H9 (cell line): ENCODE results near the gene VRK2. TPM values are rescaled to one million over a fixed set of nuclear protein-coding genes. Genes with fewer than 3 reads are reported as not detected.

Source experiments
- DNase-seq: peaks from one replicate; pipeline ENCODE4 v3.0.0-alpha.2; 2017
- H2AFZ ChIP-seq: one replicate; pipeline ENCODE4 v1.6.1; 2013; ENCODE audit warnings: mild to moderate bottlenecking, low read length, control low read depth, moderate library complexity
- H2AK5ac ChIP-seq: 2 replicates; pipeline ENCODE4 v1.6.1; 2013; ENCODE audit warnings: low read length, control low read depth, mixed read lengths; ENCODE audit not compliant: insufficient read length
- H2BK120ac ChIP-seq: one replicate; pipeline ENCODE4 v1.6.1; 2013; ENCODE audit warnings: low read depth, mild to moderate bottlenecking, low read length, control low read depth, inconsistent platforms; ENCODE audit not compliant: poor library complexity, severe bottlenecking
- H2BK12ac ChIP-seq: 2 replicates; pipeline ENCODE4 v1.6.1; 2013; ENCODE audit warnings: low read length, control low read depth, mixed read lengths, low read depth; ENCODE audit not compliant: insufficient read length
- H2BK15ac ChIP-seq: 2 replicates; pipeline ENCODE4 v1.6.1; 2013; ENCODE audit warnings: low read depth, low read length, control low read depth
- H2BK20ac ChIP-seq: one replicate; pipeline ENCODE4 v1.6.1; 2013; ENCODE audit warnings: low read depth, mild to moderate bottlenecking, low read length, control low read depth, inconsistent platforms; ENCODE audit not compliant: poor library complexity, severe bottlenecking
- H2BK5ac ChIP-seq: 2 replicates; pipeline ENCODE4 v1.6.1; 2013; ENCODE audit warnings: low read length, control low read depth, mixed read lengths; ENCODE audit not compliant: insufficient read length
- H3K14ac ChIP-seq: 2 replicates; pipeline ENCODE4 v1.6.1; 2013; ENCODE audit warnings: low read length, control low read depth; ENCODE audit not compliant: insufficient read depth
- H3K18ac ChIP-seq: 2 replicates; pipeline ENCODE4 v1.6.1; 2013; ENCODE audit warnings: low read depth, mild to moderate bottlenecking, mixed read lengths, low read length, control low read depth; ENCODE audit not compliant: insufficient read length
- H3K23ac ChIP-seq: 2 replicates; pipeline ENCODE4 v1.6.1; 2013; ENCODE audit warnings: low read length, control low read depth, mixed read lengths, low read depth; ENCODE audit not compliant: insufficient read length
- H3K23me2 ChIP-seq: 2 replicates; pipeline ENCODE4 v1.6.1; 2013; ENCODE audit warnings: low read depth, mild to moderate bottlenecking, mixed read lengths, low read length, control low read depth; ENCODE audit not compliant: insufficient read length, poor library complexity, severe bottlenecking
- H3K27ac ChIP-seq: 2 replicates; pipeline ENCODE4 v1.5.1; 2013; ENCODE audit warnings: low read length, control low read depth, mixed read lengths, low read depth; ENCODE audit not compliant: insufficient read length
- H3K27me3 ChIP-seq: 2 replicates; pipeline ENCODE4 v1.6.1; 2013; ENCODE audit warnings: low read length, control low read depth, inconsistent platforms; ENCODE audit not compliant: insufficient read depth
- H3K4ac ChIP-seq: 2 replicates; pipeline ENCODE4 v1.6.1; 2013; ENCODE audit warnings: low read depth, mild to moderate bottlenecking, control low read depth, inconsistent platforms, low read length, moderate library complexity
- H3K4me1 ChIP-seq: 2 replicates; pipeline ENCODE4 v1.6.1; 2013; ENCODE audit warnings: low read length, control low read depth, inconsistent platforms; ENCODE audit not compliant: insufficient read depth
- H3K4me2 ChIP-seq: 2 replicates; pipeline ENCODE4 v1.6.1; 2013; ENCODE audit warnings: low read length, control low read depth, mixed read lengths; ENCODE audit not compliant: insufficient read length, insufficient read depth
- H3K56ac ChIP-seq: 2 replicates; pipeline ENCODE4 v1.6.1; 2013; ENCODE audit warnings: low read depth, mild to moderate bottlenecking, mixed read lengths, low read length, control low read depth; ENCODE audit not compliant: insufficient read length
- H3K79me1 ChIP-seq: 2 replicates; pipeline ENCODE4 v1.6.1; 2013; ENCODE audit warnings: low read depth, mild to moderate bottlenecking, moderate library complexity, low read length, control low read depth, inconsistent platforms; ENCODE audit not compliant: insufficient read depth, poor library complexity, severe bottlenecking
- H3K79me2 ChIP-seq: 2 replicates; pipeline ENCODE4 v1.6.1; 2013; ENCODE audit warnings: low read length, control low read depth, inconsistent platforms; ENCODE audit not compliant: insufficient read depth
- H3K9ac ChIP-seq: 2 replicates; pipeline ENCODE4 v1.6.1; 2013; ENCODE audit warnings: low read length, control low read depth, mixed read lengths; ENCODE audit not compliant: insufficient read length; ENCODE audit errors: extremely low read depth
- H3K9me3 ChIP-seq: one replicate; pipeline ENCODE4 v1.6.1; 2013; ENCODE audit warnings: low read depth, low read length, inconsistent platforms; ENCODE audit not compliant: control insufficient read depth
- H3T11ph ChIP-seq: one replicate; pipeline ENCODE4 v1.6.1; 2013; ENCODE audit warnings: mild to moderate bottlenecking, low read length, control low read depth, inconsistent platforms
- H4K20me1 ChIP-seq: one replicate; pipeline ENCODE4 v1.6.1; 2013; ENCODE audit not compliant: control insufficient read depth, insufficient read length, insufficient read depth
- H4K5ac ChIP-seq: 2 replicates; pipeline ENCODE4 v1.6.1; 2013; ENCODE audit warnings: low read depth, mild to moderate bottlenecking, mixed read lengths, low read length, control low read depth; ENCODE audit not compliant: insufficient read length
- H4K8ac ChIP-seq: replicated peaks from 2 replicates; pipeline ENCODE4 v1.6.1; 2013; ENCODE audit warnings: low read length, control low read depth, mixed read lengths, low read depth; ENCODE audit not compliant: insufficient read length
- H4K91ac ChIP-seq: 2 replicates; pipeline ENCODE4 v1.6.1; 2013; ENCODE audit warnings: low read depth, mild to moderate bottlenecking, moderate library complexity, mixed read lengths, low read length, control low read depth; ENCODE audit not compliant: insufficient read length
- H3K27ac Mint-ChIP-seq, 3 experiments: 2 replicates in 2 of 3; 3 replicates in 1 of 3; pipeline ENCODE4 v1.8.0; 2020 to 2021; ENCODE audit warnings: mixed read lengths in 3 of 3, mild to moderate bottlenecking in 1 of 3, moderate library complexity in 1 of 3
- H3K27me3 Mint-ChIP-seq: 2 replicates; pipeline ENCODE4 v1.8.0; 2021; ENCODE audit warnings: low read depth, mild to moderate bottlenecking, moderate library complexity, mixed read lengths
- H3K36me3 Mint-ChIP-seq, 3 experiments: 2 replicates in 2 of 3; 3 replicates in 1 of 3; pipeline ENCODE4 v1.8.0; 2020 to 2021; ENCODE audit warnings: low read depth in 3 of 3, mixed read lengths in 3 of 3; ENCODE audit not compliant: insufficient read depth in 1 of 3
- H3K4me1 Mint-ChIP-seq, 2 experiments: 2 replicates each; pipeline ENCODE4 v1.8.0; 2020; ENCODE audit warnings: mixed read lengths in 2 of 2
- H3K4me3 Mint-ChIP-seq, 2 experiments: 2 replicates in 1 of 2; 3 replicates in 1 of 2; pipeline ENCODE4 v1.8.0; 2020 to 2021; ENCODE audit warnings: mild to moderate bottlenecking in 2 of 2, mixed read lengths in 2 of 2, moderate library complexity in 1 of 2
- H3K9me3 Mint-ChIP-seq, 2 experiments: 2 replicates in 1 of 2; 3 replicates in 1 of 2; pipeline ENCODE4 v1.8.0; 2020; ENCODE audit warnings: mild to moderate bottlenecking in 2 of 2, mixed read lengths in 2 of 2, moderate library complexity in 1 of 2
- WGBS: extraction: QIAGEN DNeasy Blood & Tissue Kit; methylation state at CpG from one replicate; pipeline ENCODE4 v1.1.7; 2013; ENCODE audit warnings: missing lambda C conversion rate, low lambda C conversion rate, mixed read lengths; ENCODE audit not compliant: insufficient read length; ENCODE audit errors: extremely low coverage; 5-methylcytosine and 5-hydroxymethylcytosine counted together
- total RNA-seq: library from RNA; stranded (reverse); gene quantifications from 2 replicates; pipeline ENCODE4 v1.2.1, GENCODE V29; 2021
- TF ChIP-seq, protein P1 (sequence below): fragments of 200-600 bp; sonication (generic); conservative IDR thresholded peaks from 3 replicates; pipeline ENCODE4 v1.8.0; 2021; ENCODE audit warnings: antibody characterized with exemption, mild to moderate bottlenecking

VRK2 gene
- total RNA-seq, 1 experiment from 2014 or later, result 23.8 TPM

DNA sequence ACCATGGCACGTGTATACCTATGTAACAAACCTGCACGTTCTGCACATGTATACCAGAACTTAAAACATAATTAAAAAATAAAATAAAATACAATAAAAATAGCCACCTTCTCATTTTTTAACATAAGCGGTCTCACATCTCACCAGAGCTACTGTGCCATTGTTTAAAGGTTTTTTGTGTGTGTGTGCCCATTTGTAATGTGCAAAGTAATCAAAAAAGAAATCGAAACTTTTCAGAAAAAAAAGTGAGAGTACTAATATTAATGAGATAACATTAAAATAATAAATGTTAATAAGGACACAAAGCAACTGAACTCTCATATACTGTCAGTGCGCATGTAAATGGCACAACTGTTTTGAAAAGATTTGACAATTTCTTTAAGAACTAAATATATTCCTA is 134.0 kb downstream of the VRK2 start:
- H3K27ac Mint-ChIP-seq, result no peak overlapping the region
- H3K36me3 Mint-ChIP-seq, result peaks cover 41 to 50% (median 42%) of the 10 kb centered on the region in 3 experiments
- Histone ChIP-seq H2BK15ac (no peak overlapping the region), H3K79me2 (no peaks in the 10 kb centered on the region; the same call in 1 of the 2 replicates), H2BK20ac (no peak overlapping the region), H2AFZ (no peak overlapping the region), H3K23ac (no peak overlapping the region), H3K79me1 (no peaks in the 10 kb centered on the region), H4K8ac (no peak overlapping the region), H2BK5ac (no peak overlapping the region), H3K9ac (no peak overlapping the region), H3K4ac (no peak overlapping the region), H2BK12ac (no peak overlapping the region), H3K56ac (no peak overlapping the region), H3K4me2 (no peak overlapping the region), H2BK120ac (no peak overlapping the region), H4K20me1 (no peaks in the 10 kb centered on the region), H3K18ac (no peak overlapping the region), H2AK5ac (no peak overlapping the region), H3K14ac (no peak overlapping the region), H3K9me3 (no peaks in the 10 kb centered on the region), H3K4me1 (no peaks in the 10 kb centered on the region), H3K23me2 (no peaks in the 10 kb centered on the region), H3T11ph (no peak overlapping the region), H3K27me3 (no peaks in the 10 kb centered on the region), H4K91ac (no peak overlapping the region), H3K27ac (no peak overlapping the region), H4K5ac (no peak overlapping the region)
- no CpG with 5 or more reads among the region's 5 CpGs for WGBS
- DNase-seq, result no peak
- no peak overlapping the region for H3K4me3 Mint-ChIP-seq
- H3K9me3 Mint-ChIP-seq, result peaks cover 22% of the 10 kb centered on the region in 2 experiments; a peak in 4 of 5 replicates
- TF ChIP-seq, protein P1, sequence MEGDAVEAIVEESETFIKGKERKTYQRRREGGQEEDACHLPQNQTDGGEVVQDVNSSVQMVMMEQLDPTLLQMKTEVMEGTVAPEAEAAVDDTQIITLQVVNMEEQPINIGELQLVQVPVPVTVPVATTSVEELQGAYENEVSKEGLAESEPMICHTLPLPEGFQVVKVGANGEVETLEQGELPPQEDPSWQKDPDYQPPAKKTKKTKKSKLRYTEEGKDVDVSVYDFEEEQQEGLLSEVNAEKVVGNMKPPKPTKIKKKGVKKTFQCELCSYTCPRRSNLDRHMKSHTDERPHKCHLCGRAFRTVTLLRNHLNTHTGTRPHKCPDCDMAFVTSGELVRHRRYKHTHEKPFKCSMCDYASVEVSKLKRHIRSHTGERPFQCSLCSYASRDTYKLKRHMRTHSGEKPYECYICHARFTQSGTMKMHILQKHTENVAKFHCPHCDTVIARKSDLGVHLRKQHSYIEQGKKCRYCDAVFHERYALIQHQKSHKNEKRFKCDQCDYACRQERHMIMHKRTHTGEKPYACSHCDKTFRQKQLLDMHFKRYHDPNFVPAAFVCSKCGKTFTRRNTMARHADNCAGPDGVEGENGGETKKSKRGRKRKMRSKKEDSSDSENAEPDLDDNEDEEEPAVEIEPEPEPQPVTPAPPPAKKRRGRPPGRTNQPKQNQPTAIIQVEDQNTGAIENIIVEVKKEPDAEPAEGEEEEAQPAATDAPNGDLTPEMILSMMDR, result no peak
- H3K4me1 Mint-ChIP-seq, result no peaks in the 10 kb centered on the region
- peaks cover 2% of the 10 kb centered on the region; the same call in 1 of the 2 replicates for H3K27me3 Mint-ChIP-seq
